Peyer's patch (tissue), 4 donors: ENCODE results near the gene LIPF.

Experiments used
- POLR2A ChIP-seq, 2 donors: fragments of 450-650 bp; IDR thresholded peaks; one replicate each; pipeline ENCODE4 v1.5.1; 2017; ENCODE audit warnings: antibody characterized with exemption in 2 of 2, mild to moderate bottlenecking in 2 of 2, moderate library complexity in 2 of 2
- TF ChIP-seq, protein P1 (sequence below), 6 experiments: fragments of 450-650 bp in 4 of 6; fragments of 200-600 bp in 2 of 6; sonication (generic) in 1 of 6; IDR thresholded peaks; one replicate each; pipeline ENCODE4 v1.5.1; 2017 to 2019; ENCODE audit warnings: antibody characterized with exemption in 6 of 6, mild to moderate bottlenecking in 3 of 6, moderate library complexity in 1 of 6

DNA sequence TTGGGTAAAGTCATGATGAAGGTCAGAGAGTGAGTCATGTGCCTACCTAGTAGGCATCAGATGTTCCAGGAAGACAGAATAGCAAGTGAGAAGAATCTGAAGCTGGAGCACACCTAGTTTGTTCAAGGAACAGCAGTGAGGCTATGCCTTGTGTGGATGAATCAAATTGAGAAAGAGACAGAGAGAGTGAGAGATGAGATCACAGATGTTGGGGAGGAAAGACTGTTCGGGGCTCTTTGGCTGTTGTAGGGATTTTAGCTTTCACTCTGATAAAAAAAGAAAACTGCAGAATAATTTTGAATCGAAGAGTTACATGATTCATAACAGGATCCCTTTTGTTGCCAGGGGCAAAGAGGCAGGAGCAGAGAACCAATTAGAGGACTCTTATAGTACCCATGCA lies 6.3 kb downstream of the LIPF start:
- no peak for TF ChIP-seq POLR2A (IDR thresholded peaks at IDR 0.05)
- TF ChIP-seq, protein P1, sequence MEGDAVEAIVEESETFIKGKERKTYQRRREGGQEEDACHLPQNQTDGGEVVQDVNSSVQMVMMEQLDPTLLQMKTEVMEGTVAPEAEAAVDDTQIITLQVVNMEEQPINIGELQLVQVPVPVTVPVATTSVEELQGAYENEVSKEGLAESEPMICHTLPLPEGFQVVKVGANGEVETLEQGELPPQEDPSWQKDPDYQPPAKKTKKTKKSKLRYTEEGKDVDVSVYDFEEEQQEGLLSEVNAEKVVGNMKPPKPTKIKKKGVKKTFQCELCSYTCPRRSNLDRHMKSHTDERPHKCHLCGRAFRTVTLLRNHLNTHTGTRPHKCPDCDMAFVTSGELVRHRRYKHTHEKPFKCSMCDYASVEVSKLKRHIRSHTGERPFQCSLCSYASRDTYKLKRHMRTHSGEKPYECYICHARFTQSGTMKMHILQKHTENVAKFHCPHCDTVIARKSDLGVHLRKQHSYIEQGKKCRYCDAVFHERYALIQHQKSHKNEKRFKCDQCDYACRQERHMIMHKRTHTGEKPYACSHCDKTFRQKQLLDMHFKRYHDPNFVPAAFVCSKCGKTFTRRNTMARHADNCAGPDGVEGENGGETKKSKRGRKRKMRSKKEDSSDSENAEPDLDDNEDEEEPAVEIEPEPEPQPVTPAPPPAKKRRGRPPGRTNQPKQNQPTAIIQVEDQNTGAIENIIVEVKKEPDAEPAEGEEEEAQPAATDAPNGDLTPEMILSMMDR (IDR thresholded peaks at IDR 0.05) = no peak
